Measurements from ENCODE around the gene NFYB.

The NFYB gene

DNA sequence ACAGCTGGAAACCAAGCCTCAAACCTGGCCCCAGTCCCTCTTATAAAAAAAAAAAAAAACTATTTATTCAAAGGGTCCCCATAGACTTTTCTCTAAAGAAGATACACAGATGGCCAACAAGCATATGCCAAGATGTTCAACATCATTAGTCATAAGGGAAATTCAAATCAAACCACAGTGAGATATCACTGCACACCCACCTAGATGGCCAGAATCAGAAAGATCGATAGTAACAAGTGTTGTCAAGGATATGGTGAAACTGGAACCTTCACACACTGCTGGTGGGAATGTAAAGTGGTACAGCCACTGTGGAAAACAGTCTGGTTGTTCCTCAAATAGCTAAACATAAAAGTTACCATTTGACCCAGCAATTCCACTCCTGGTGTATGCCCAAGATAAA is 5.9 kb upstream of the NFYB start:
- Histone ChIP-seq H3K27me3 (ENCODE audit: control insufficient read depth, low read length) (peaks cover 3% of the 10 kb centered on the region; the same call in 1 of the 2 replicates), H3K4me1 (ENCODE audit: control insufficient read depth, low read length) (no peaks in the 10 kb centered on the region), H3K4me3 (ENCODE audit: low read length) (no peak overlapping the region)

DNA sequence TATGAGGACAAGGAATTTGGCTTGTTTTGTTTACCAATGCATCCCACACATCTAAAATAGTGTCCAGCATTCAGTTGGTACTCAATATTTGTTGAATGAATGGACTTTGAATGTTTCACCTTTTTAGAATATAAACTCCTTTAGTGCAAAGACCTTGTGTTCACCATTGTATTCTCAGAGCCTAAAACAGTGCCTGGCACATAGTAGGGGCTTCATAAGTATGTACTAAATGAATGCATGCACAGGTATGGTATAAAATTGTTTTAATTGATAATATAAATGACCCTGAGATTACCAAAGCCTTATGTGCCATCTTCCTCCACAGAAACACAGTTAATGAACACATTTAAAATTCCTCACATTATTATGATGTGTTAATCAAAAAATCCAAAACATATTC is 5.0 kb upstream of the NFYB start:
- no peaks in the 10 kb centered on the region for H3K9me2 ChIP-seq (replicated peaks; ENCODE audit: control insufficient read depth, low read length)
- no peak overlapping the region for H3K27ac ChIP-seq (ENCODE audit: low read depth, low read length)
- H3K36me3 ChIP-seq (ENCODE audit: control insufficient read depth, low read length) = no peaks in the 10 kb centered on the region
- H3K9me3 ChIP-seq (ENCODE audit: control insufficient read depth, insufficient read depth, low read length) = no peaks in the 10 kb centered on the region
- H3K79me2 ChIP-seq (ENCODE audit: control insufficient read depth, low read length) = no peaks in the 10 kb centered on the region
- no peaks in the 10 kb centered on the region for H3F3A ChIP-seq (ENCODE audit: control insufficient read depth, insufficient read depth)
- H3K27me3 ChIP-seq (ENCODE audit: control insufficient read depth, low read length) = no peaks in the 10 kb centered on the region
- no peaks in the 10 kb centered on the region for H4K20me1 ChIP-seq (ENCODE audit: control insufficient read depth, insufficient read depth, low read depth, low read length)
- TF ChIP-seq EZH2phosphoT487 (IDR thresholded peaks at IDR 0.05; ENCODE audit: borderline replicate concordance, low read length) = no peak
- TF ChIP-seq, protein P1, sequence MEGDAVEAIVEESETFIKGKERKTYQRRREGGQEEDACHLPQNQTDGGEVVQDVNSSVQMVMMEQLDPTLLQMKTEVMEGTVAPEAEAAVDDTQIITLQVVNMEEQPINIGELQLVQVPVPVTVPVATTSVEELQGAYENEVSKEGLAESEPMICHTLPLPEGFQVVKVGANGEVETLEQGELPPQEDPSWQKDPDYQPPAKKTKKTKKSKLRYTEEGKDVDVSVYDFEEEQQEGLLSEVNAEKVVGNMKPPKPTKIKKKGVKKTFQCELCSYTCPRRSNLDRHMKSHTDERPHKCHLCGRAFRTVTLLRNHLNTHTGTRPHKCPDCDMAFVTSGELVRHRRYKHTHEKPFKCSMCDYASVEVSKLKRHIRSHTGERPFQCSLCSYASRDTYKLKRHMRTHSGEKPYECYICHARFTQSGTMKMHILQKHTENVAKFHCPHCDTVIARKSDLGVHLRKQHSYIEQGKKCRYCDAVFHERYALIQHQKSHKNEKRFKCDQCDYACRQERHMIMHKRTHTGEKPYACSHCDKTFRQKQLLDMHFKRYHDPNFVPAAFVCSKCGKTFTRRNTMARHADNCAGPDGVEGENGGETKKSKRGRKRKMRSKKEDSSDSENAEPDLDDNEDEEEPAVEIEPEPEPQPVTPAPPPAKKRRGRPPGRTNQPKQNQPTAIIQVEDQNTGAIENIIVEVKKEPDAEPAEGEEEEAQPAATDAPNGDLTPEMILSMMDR (IDR thresholded peaks at IDR 0.05; ENCODE audit: low read depth, low read length, poor library complexity, severe bottlenecking) = no peak
- no peak overlapping the region for H3K4me3 ChIP-seq (ENCODE audit: low read length)
- peaks cover 7% of the 10 kb centered on the region for H3K4me1 ChIP-seq (ENCODE audit: control insufficient read depth, low read length)
- H3K4me2 ChIP-seq (ENCODE audit: low read length) = no peak overlapping the region

More for the DNA sequence above, 5.9 kb upstream of the NFYB start:
- H3K36me3 ChIP-seq (ENCODE audit: control insufficient read depth, low read length) = no peaks in the 10 kb centered on the region
- no peaks in the 10 kb centered on the region for H3K79me2 ChIP-seq (ENCODE audit: control insufficient read depth, low read length)
- no peak overlapping the region for H3K4me2 ChIP-seq (ENCODE audit: low read length)
- no peaks in the 10 kb centered on the region for H3K9me3 ChIP-seq (ENCODE audit: control insufficient read depth, insufficient read depth, low read length)
- H3K27ac ChIP-seq (ENCODE audit: low read depth, low read length) = no peak overlapping the region
- no peaks in the 10 kb centered on the region for H3K9me2 ChIP-seq (replicated peaks; ENCODE audit: control insufficient read depth, low read length)
- TF ChIP-seq, protein P1 (IDR thresholded peaks at IDR 0.05; ENCODE audit: low read depth, low read length, poor library complexity, severe bottlenecking) = no peak
- no peak for TF ChIP-seq EZH2phosphoT487 (IDR thresholded peaks at IDR 0.05; ENCODE audit: borderline replicate concordance, low read length)
- no peaks in the 10 kb centered on the region for H4K20me1 ChIP-seq (ENCODE audit: control insufficient read depth, insufficient read depth, low read depth, low read length)
- no peaks in the 10 kb centered on the region for H3F3A ChIP-seq (ENCODE audit: control insufficient read depth, insufficient read depth)

DNA sequence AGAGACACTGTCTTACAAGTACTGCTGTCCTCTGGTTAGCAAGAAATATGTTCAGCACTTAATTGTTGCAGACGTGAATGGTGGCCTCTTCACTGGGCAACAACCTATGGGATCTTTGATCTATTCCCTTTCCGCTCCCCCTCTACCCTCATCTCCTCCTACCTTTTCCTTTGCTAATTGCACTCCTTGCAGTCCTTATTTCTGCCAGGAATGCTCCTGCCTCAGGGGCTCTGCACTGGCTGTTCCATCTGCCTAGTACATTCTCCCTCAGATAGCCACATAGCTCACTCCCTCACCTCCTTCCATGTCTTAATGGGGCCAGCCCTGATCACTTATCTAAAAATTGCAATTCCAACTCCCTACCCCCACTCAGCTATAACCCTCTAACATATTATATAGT is 4.5 kb upstream of the NFYB start:
- no peaks in the 10 kb centered on the region for H3K9me2 ChIP-seq (replicated peaks; ENCODE audit: control insufficient read depth, low read length)
- no peaks in the 10 kb centered on the region for H3K36me3 ChIP-seq (ENCODE audit: control insufficient read depth, low read length)
- no peaks in the 10 kb centered on the region for H3K9me3 ChIP-seq (ENCODE audit: control insufficient read depth, insufficient read depth, low read length)
- H3K4me1 ChIP-seq (ENCODE audit: control insufficient read depth, low read length) = peaks cover 7% of the 10 kb centered on the region
- H3K4me3 ChIP-seq (ENCODE audit: low read length) = no peak overlapping the region
- no peak overlapping the region for H3K27ac ChIP-seq (ENCODE audit: low read depth, low read length)
- H3K4me2 ChIP-seq (ENCODE audit: low read length) = no peak overlapping the region
- H4K20me1 ChIP-seq (ENCODE audit: control insufficient read depth, insufficient read depth, low read depth, low read length) = no peaks in the 10 kb centered on the region
- no peaks in the 10 kb centered on the region for H3K27me3 ChIP-seq (ENCODE audit: control insufficient read depth, low read length)
- H3K79me2 ChIP-seq (ENCODE audit: control insufficient read depth, low read length) = no peaks in the 10 kb centered on the region
- TF ChIP-seq, protein P1 (IDR thresholded peaks at IDR 0.05; ENCODE audit: low read depth, low read length, poor library complexity, severe bottlenecking) = no peak
- TF ChIP-seq EZH2phosphoT487 (IDR thresholded peaks at IDR 0.05; ENCODE audit: borderline replicate concordance, low read length) = no peak
- H3F3A ChIP-seq (ENCODE audit: control insufficient read depth, insufficient read depth) = no peaks in the 10 kb centered on the region

DNA sequence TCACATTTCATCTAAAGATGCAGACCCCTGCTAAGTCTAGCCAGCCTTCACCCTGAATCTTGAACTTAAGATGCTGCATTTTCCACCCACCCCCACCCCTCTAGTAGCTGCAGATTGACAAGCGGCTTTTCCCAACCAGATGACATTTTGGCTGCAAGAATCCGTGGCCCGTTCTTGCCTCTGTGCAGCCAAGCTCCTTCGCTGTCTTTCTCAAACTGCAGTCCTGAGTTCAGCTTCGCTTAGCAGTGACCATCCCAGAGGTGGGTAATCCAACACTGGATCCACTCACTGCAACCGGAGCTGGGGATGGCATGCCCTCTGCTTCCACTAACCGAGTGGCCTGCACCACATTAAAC is 765 bp upstream of the NFYB start:
- Histone ChIP-seq H4K20me1 (ENCODE audit: control insufficient read depth, insufficient read depth, low read depth, low read length) (no peaks in the 10 kb centered on the region), H3K79me2 (ENCODE audit: control insufficient read depth, low read length) (peaks cover 35% of the 10 kb centered on the region), H3K9me2 (replicated peaks; ENCODE audit: control insufficient read depth, low read length) (no peaks in the 10 kb centered on the region), H3K36me3 (ENCODE audit: control insufficient read depth, low read length) (peaks cover 22% of the 10 kb centered on the region), H3K9me3 (ENCODE audit: control insufficient read depth, insufficient read depth, low read length) (no peaks in the 10 kb centered on the region), H3K4me3 (ENCODE audit: low read length) (peak overlapping the region; percentile 56), H3K4me2 (ENCODE audit: low read length) (peak overlapping the region; percentile 75), H3F3A (ENCODE audit: control insufficient read depth, insufficient read depth) (peaks cover 8% of the 10 kb centered on the region; the same call in 1 of the 2 replicates), H3K4me1 (ENCODE audit: control insufficient read depth, low read length) (peaks cover 30% of the 10 kb centered on the region), H3K27me3 (ENCODE audit: control insufficient read depth, low read length) (no peaks in the 10 kb centered on the region), H3K27ac (ENCODE audit: low read depth, low read length) (no peak overlapping the region)
- TF ChIP-seq EZH2phosphoT487 (IDR thresholded peaks at IDR 0.05; ENCODE audit: borderline replicate concordance, low read length) = no peak
- TF ChIP-seq, protein P1 (IDR thresholded peaks at IDR 0.05; ENCODE audit: low read depth, low read length, poor library complexity, severe bottlenecking) = no peak
